Psoas muscle (tissue), 8 donors: ENCODE measurements around the gene ZNF219. TPM values are rescaled to one million over a fixed set of nuclear protein-coding genes. Genes with fewer than 3 reads are reported as not detected.

Source experiments
- ATAC-seq, 4 donors: fragments of 200-7000 bp; cut with Tn5 transposase; one replicate each; pipeline ENCODE4 v1.9.1; 2020; ENCODE audit warnings: moderate library complexity in 3 of 4, mild to moderate bottlenecking in 2 of 4
- DNase-seq, 2 donors: peaks; one replicate each; pipeline ENCODE4 v3.0.0-alpha.2; 2020
- H3K27ac ChIP-seq: fragments of 200-600 bp; one replicate; pipeline ENCODE4 v1.8.0; 2022
- H3K27me3 ChIP-seq, 3 donors: fragments of 200-600 bp in 1 of 3; one replicate each; pipeline versions ENCODE4 v1.6.1 to v1.8.0; 2013 to 2022; ENCODE audit warnings: low read length in 2 of 3, mild to moderate bottlenecking in 2 of 3, moderate library complexity in 1 of 3; ENCODE audit not compliant: insufficient read depth in 3 of 3
- H3K36me3 ChIP-seq, 2 donors: fragments of 200-600 bp in 1 of 2; one replicate each; pipeline versions ENCODE4 v1.6.1 to v1.8.0; 2013 to 2022; ENCODE audit warnings: low read depth in 1 of 2, mild to moderate bottlenecking in 1 of 2, moderate library complexity in 1 of 2; ENCODE audit not compliant: insufficient read depth in 1 of 2
- H3K4me1 ChIP-seq: fragments of 200-600 bp; one replicate; pipeline ENCODE4 v1.8.0; 2022
- H3K4me3 ChIP-seq: fragments of 200-600 bp; one replicate; pipeline ENCODE4 v1.8.0; 2022; ENCODE audit warnings: mild to moderate bottlenecking
- H3K9me3 ChIP-seq: fragments of 200-600 bp; one replicate; pipeline ENCODE4 v1.8.0; 2022
- CTCF ChIP-seq: fragments of 200-600 bp; IDR thresholded peaks from one replicate; pipeline ENCODE4 v1.8.0; 2022; ENCODE audit warnings: antibody characterized with exemption
- WGBS, 3 donors: extraction: QIAGEN DNeasy Blood & Tissue Kit; methylation state at CpG; one replicate each; pipeline versions ENCODE4 v1.1.6 to v1.1.7; 2013; 5-methylcytosine and 5-hydroxymethylcytosine counted together
- intact Hi-C, 2 donors: fragments of 100-400 bp; cut with DNase I; formaldehyde crosslinking; loops; one replicate each; pipeline versions ENCODE4 v1.11.0 to v1.14.2; 2022
- polyA plus RNA-seq, 3 donors: library from polyadenylated mRNA; stranded (reverse); fragments of 200-250 nt; gene quantifications; one replicate each; pipeline ENCODE4 v1.2.3, GENCODE V29; 2013
- total RNA-seq, 4 donors: library from RNA; stranded (reverse); fragmentation: NEBNext Ultra II Directional in 2 of 4; extraction: Animal tissue kit (Norgen Biotek cat#: 25700) in 2 of 4; gene quantifications; one replicate each; pipeline versions ENCODE4 v1.2.1 to v1.2.4, GENCODE V29; 2021 to 2023
- donor health status: healthy with polysubstance abuse.
- donor health status: DM: no; HTN: no; CAD: no; lungs with moderate emphysema.
- donor health status: Bipolar disorder and iron deficiency.
- donor health status: healthy.
- donor health status: DM: yes; HTN: yes; CAD: no.
- donor health status: DM: no; HTN: no; CAD: no.
- donor health status: DM: no; HTN: no; CAD: no.
- donor health status: DM: yes; HTN: yes; CAD: no.

Gene ZNF219
- total and polyA plus RNA-seq, 7 donors, result 13.9 to 38.1 (median 28.5) TPM

GRCh38 chr14:21055432-21056117, 42.9 kb downstream of the ZNF219 start:
- WGBS, 3 donors, result 66 to 75% (median 67%) methylated on average over 5 of the region's 5 CpGs
- ATAC-seq (no peak), DNase-seq (no peak)
- intact Hi-C loops, result no loop called here
- H3K4me3 ChIP-seq, result no peak overlapping the region
- H3K27me3 ChIP-seq, result no peaks in the 10 kb centered on the region
- no peaks in the 10 kb centered on the region for H3K36me3 ChIP-seq
- no peak overlapping the region for H3K27ac ChIP-seq
- no peaks in the 10 kb centered on the region for H3K9me3 ChIP-seq
- no peaks in the 10 kb centered on the region for H3K4me1 ChIP-seq
- no peak for TF ChIP-seq CTCF

- no peak for TF ChIP-seq CTCF
- Histone ChIP-seq H3K9me3 (no peaks in the 10 kb centered on the region), H3K4me1 (no peaks in the 10 kb centered on the region), H3K27me3 (no peaks in the 10 kb centered on the region), H3K27ac (no peak overlapping the region), H3K4me3 (no peak overlapping the region), H3K36me3 (no peaks in the 10 kb centered on the region)
- ATAC-seq, result no peak
- DNase-seq, result no peak
- 79 to 85% (median 81%) methylated on average over 4 of the region's 4 CpGs for WGBS, 3 donors
- intact Hi-C loops, result loop anchor here in 1 of 2 donors (5.0 kb wide), 1 partner anchor 52 kb away; no protein-coding TSS in a partner anchor
These were observed 43.7 kb downstream of the ZNF219 start for GRCh38 chr14:21054768-21055145.

GRCh38 chr14:21054123-21054767, 44.2 kb downstream of the ZNF219 start:
- no peak for ATAC-seq
- H3K27ac ChIP-seq, result no peak overlapping the region
- no peak for TF ChIP-seq CTCF
- intact Hi-C loops, result loop anchor here in 1 of 2 donors (5.0 kb wide), 1 partner anchor 52 kb away; no protein-coding TSS in a partner anchor
- H3K27me3 ChIP-seq, result no peaks in the 10 kb centered on the region
- H3K4me3 ChIP-seq, result no peak overlapping the region
- no peak for DNase-seq
- H3K4me1 ChIP-seq, result no peaks in the 10 kb centered on the region
- no peaks in the 10 kb centered on the region for H3K36me3 ChIP-seq
- 81 to 92% (median 81%) methylated on average over 3 of the region's 3 CpGs for WGBS, 3 donors
- H3K9me3 ChIP-seq, result no peaks in the 10 kb centered on the region

GRCh38 chr14:21053184-21054122, 45.0 kb downstream of the ZNF219 start:
- no peak overlapping the region for H3K4me3 ChIP-seq
- no peak for ATAC-seq
- intact Hi-C loops, result loop anchor here in 1 of 2 donors (5.0 kb wide), 1 partner anchor 51 kb away; no protein-coding TSS in a partner anchor
- WGBS, 3 donors, result 84 to 90% (median 85%) methylated on average over 20 of the region's 20 CpGs
- H3K9me3 ChIP-seq, result no peaks in the 10 kb centered on the region
- no peak overlapping the region for H3K27ac ChIP-seq
- TF ChIP-seq CTCF, result no peak
- H3K4me1 ChIP-seq, result peaks cover 2% of the 10 kb centered on the region
- no peak for DNase-seq
- H3K36me3 ChIP-seq, result no peaks in the 10 kb centered on the region
- no peaks in the 10 kb centered on the region for H3K27me3 ChIP-seq
